ENCODE data around the gene PGLYRP2. TPM values are rescaled to one million over a fixed set of nuclear protein-coding genes. Genes with fewer than 3 reads are reported as not detected.
"Not testable (repeated sequence)": the region's sequence is repeated elsewhere in the genome, so short reads cannot be mapped to it uniquely, and the experiment has no call there.

The PGLYRP2 gene, protein sequence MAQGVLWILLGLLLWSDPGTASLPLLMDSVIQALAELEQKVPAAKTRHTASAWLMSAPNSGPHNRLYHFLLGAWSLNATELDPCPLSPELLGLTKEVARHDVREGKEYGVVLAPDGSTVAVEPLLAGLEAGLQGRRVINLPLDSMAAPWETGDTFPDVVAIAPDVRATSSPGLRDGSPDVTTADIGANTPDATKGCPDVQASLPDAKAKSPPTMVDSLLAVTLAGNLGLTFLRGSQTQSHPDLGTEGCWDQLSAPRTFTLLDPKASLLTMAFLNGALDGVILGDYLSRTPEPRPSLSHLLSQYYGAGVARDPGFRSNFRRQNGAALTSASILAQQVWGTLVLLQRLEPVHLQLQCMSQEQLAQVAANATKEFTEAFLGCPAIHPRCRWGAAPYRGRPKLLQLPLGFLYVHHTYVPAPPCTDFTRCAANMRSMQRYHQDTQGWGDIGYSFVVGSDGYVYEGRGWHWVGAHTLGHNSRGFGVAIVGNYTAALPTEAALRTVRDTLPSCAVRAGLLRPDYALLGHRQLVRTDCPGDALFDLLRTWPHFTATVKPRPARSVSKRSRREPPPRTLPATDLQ
- total RNA-seq = under 1 TPM in 1 of 2 donors, not detected in 1; 0.21 TPM

DNA sequence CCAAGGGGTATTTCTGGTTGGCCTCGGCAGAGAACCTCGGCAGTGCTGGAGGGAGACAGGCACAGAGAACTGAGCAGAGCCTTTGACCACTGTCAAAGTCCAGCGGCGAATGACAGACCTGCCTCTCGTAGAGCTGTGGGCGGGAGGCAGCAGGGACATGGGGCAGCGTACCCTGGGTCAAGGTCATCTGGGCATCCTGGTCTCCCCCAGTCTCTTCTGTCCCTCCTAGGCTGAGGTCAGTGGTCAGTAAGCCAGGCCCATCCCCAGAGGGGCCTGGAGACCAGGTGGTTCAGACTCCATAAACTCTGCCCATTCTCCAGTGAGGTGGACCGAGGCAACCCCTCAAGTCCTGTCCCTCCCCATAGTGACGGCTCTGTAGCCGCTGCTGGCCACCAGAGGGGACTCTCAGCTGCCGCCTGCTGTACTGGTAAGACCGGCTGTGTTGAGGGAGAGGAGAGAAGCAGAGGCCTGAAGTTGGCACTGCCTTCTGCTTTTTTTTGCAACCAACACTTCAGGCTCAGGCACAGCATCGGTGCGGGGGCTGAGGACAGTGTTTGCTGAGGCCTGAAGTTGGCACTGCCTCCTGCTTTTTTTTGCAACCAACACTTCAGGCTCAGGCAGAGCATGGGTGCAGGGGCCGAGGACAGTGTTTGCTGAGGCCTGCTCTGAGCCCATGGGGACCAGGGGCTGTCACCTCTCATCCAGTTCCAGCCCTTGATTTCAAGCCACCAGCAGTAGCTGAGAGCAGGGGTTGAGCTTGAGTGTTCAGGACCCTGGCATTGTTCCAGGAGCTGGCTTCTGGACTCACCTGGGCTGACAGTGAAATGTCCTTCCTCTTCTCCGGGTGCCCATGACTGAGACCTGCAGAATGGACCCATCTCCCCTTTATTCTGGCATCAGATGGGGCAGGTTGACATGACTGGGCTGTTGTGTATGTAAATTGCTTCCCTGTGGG lies at the start of gene PGLYRP2:
TSS of gene PGLYRP2 (minus strand) at position 111 of the 955 bp plus-strand sequence. CDS start 130 bp downstream, outside the sequence.
- ATAC-seq (replicated peaks in 1 of 2) = peak in 1 of 2 donors; percentile 50
- Mint-ChIP-seq H3K4me1 (ENCODE audit: low read depth) (peaks cover 39% of the 10 kb centered on the region), H3K27ac (no peak within 1 kb of the TSS), H3K9me3 (no peaks in the 10 kb centered on the region), H3K36me3 (ENCODE audit: insufficient read depth in 2 of 2) (no peaks in the 10 kb centered on the region), H3K27me3 (ENCODE audit: low read depth) (no peaks in the 10 kb centered on the region), H3K4me3 (no peak within 1 kb of the TSS)
- DNase-seq = peak in 1 of 2 donors; percentile 19

DNA sequence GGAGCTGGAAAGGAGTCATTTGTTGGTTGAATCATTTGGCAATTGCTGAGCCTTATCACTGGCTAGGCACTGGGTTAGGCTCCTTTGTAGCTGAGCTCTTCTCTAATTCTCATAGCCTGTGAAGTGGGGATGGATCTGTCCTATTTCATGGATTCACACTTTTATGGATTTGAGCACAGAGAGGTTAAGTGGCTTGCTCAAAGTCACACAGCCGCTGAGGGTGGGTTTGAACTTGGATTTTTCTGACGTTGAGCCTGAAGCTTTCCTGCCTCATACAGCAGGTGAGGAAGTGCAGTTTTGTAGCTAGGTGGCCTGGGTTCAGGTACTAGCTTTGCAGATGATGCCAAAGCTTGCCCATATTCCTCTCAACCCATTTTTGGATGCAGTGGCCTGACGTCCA lies 48.4 kb upstream of the PGLYRP2 start:
- no peak for ATAC-seq (replicated peaks in 1 of 2)
- Mint-ChIP-seq H3K27me3 (ENCODE audit: low read depth) (no peaks in the 10 kb centered on the region), H3K4me1 (ENCODE audit: low read depth) (peaks cover 9% of the 10 kb centered on the region), H3K9me3 (peaks cover 5% of the 10 kb centered on the region in 2 donors), H3K4me3 (no peak overlapping the region), H3K36me3 (ENCODE audit: insufficient read depth in 2 of 2) (peaks cover 3 to 4% of the 10 kb centered on the region in 2 donors), H3K27ac (no peak overlapping the region)
- no peak for DNase-seq

DNA sequence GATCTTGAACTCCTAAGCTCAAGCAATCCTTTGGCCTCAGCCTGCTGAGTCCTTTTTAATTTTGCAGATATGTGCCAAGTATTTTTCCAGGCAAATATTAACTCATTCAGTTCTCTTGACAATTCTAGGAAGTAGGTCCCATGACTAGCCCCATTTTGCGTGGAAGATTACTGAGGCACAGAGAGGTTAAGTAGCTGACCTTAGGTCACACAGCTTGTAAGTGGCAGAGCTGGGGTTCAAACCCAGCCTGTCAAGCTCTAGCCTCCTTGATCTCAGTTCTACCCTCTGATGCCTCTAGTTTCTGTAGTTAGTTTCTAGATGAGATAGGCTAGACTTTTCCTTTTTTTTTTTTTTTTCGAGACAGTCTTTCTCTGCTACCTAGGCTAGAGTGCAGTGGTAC lies 47.1 kb upstream of the PGLYRP2 start:
- H3K27me3 Mint-ChIP-seq (ENCODE audit: low read depth) = no peaks in the 10 kb centered on the region
- no peak for ATAC-seq (replicated peaks in 1 of 2)
- peaks cover 5% of the 10 kb centered on the region in 2 donors for H3K9me3 Mint-ChIP-seq
- H3K27ac Mint-ChIP-seq = no peak overlapping the region
- no peaks in the 10 kb centered on the region for H3K4me1 Mint-ChIP-seq (ENCODE audit: low read depth)
- no peak for DNase-seq
- peaks cover 3 to 4% of the 10 kb centered on the region in 2 donors for H3K36me3 Mint-ChIP-seq (ENCODE audit: insufficient read depth in 2 of 2)
- H3K4me3 Mint-ChIP-seq = no peak overlapping the region

DNA sequence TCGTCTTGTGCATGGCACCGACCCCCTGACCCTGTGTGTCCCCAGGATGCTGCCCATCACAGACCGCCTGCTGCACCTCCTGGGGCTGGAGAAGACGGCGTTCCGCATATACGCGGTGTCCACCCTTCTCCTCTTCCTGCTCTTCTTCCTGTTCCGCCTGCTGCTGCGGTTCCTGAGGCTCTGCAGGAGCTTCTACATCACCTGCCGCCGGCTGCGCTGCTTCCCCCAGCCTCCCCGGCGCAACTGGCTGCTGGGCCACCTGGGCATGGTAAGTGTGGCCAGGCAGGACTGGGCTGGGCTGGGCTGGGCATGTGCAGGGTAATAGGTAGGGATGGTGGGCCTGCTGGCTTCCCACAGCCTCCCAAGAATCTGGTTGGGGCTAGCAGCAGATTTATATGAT lies 46.0 kb upstream of the PGLYRP2 start:
- Mint-ChIP-seq H3K36me3 (ENCODE audit: insufficient read depth in 2 of 2) (peaks cover under 1 to 1% of the 10 kb centered on the region in 2 donors), H3K4me1 (ENCODE audit: low read depth) (no peaks in the 10 kb centered on the region), H3K4me3 (no peak overlapping the region), H3K27me3 (ENCODE audit: low read depth) (no peaks in the 10 kb centered on the region), H3K27ac (no peak overlapping the region), H3K9me3 (peaks cover 3% of the 10 kb centered on the region in 2 donors)
- ATAC-seq (replicated peaks in 1 of 2) = no peak
- DNase-seq = no peak

DNA sequence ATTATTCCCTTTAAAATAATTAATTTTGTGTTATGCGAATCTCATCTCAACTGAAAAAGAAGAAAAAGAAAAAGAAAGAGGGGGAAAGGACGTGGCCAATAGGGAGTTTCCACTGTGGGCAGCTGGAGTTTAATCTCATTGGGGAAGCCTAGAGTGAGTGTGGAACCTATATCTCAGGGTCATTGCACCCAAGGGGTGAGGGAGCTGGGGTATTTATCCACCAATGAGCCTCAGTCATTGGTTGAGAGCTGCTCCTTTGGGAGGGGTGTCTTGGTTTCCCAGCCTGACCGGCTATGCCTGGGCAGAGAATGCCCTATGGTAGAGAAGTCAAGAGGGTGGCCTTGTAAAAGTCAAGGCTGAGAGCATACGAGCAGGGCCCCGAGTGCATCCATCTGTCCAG lies 45.5 kb upstream of the PGLYRP2 start:
- H3K9me3 Mint-ChIP-seq = peaks cover 1 to 2% of the 10 kb centered on the region in 2 donors
- no peaks in the 10 kb centered on the region for H3K4me1 Mint-ChIP-seq (ENCODE audit: low read depth)
- no peak overlapping the region for H3K4me3 Mint-ChIP-seq
- ATAC-seq (replicated peaks in 1 of 2) = no peak
- no peaks in the 10 kb centered on the region for H3K36me3 Mint-ChIP-seq (ENCODE audit: insufficient read depth in 2 of 2)
- no peaks in the 10 kb centered on the region for H3K27me3 Mint-ChIP-seq (ENCODE audit: low read depth)
- H3K27ac Mint-ChIP-seq = no peak overlapping the region
- no peak for DNase-seq

DNA sequence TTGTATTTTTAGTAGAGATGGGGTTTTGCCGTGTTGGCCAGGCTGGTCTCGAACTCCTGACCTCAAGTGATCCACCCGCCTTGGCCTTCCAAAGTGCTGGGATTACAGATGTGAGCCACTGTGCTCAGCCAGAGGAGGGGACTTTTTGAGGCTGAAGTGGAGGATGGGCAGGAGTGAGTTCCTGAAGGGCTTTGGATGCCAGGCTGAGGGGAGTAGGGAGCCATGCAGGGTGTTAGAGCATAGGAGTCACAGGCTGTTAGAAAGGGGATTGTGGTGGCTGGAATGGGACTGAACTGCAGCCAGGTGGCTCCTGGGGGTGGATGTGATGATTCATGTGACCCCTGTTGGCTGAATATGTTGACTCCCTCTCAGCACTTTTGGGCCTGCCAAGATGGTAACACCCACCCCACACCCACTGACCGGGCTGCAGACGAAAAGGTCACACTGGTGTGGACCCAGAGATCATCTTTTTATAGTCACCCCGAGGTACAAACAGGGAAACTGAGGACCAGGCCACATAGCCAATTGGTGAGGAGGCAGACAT lies 40.2 kb upstream of the PGLYRP2 start:
- H3K4me1 Mint-ChIP-seq (ENCODE audit: low read depth) = peaks cover 9% of the 10 kb centered on the region
- no peak overlapping the region for H3K27ac Mint-ChIP-seq
- no peaks in the 10 kb centered on the region for H3K27me3 Mint-ChIP-seq (ENCODE audit: low read depth)
- ATAC-seq (replicated peaks in 1 of 2) = no peak
- H3K4me3 Mint-ChIP-seq = no peak overlapping the region
- peaks cover 4 to 7% of the 10 kb centered on the region in 2 donors for H3K9me3 Mint-ChIP-seq
- no peak for DNase-seq
- peaks cover 4 to 10% of the 10 kb centered on the region in 2 donors for H3K36me3 Mint-ChIP-seq (ENCODE audit: insufficient read depth in 2 of 2)

DNA sequence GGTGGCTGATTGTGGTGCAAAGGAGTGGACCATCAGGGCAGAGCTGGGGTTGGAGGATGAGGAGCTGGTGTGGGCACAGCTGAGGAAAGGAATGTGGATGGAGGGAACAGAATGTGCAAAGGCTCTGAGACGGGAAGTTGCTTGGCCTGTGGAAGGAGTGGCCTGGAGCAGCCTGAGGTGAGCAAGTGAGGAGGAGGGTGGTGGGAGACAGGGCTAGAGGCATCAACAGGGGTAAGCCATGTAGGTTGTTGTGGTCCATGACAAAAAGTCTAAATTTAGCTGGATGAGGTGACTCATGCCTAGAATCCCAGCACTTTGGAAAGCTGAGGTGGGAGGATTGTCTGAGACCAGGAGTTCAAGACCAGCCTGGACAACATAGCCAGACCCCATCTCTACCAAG lies 38.5 kb upstream of the PGLYRP2 start:
- peaks cover 4 to 7% of the 10 kb centered on the region in 2 donors for H3K9me3 Mint-ChIP-seq

DNA sequence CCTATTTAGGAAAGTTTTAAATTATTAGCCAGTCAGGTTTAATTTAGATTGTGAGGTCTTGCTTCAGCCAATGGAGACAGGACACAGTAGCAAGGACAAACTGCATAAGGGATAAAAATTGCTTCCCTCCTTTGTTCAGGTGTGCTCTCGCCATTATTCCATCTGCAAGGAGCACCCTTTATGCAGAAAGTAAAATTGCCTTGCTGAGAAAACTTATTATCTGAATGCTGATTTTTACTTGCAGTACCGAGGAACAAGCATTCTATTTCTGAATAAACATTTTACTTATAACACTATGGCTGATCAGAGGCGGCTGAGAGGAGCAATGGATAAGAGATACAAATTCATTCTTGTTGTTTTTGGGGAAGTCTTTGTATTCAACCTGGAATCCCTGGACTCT lies 37.1 kb upstream of the PGLYRP2 start:
- H3K9me3 Mint-ChIP-seq = peaks cover 4 to 7% of the 10 kb centered on the region in 2 donors
- ATAC-seq (replicated peaks in 1 of 2) (no peak), DNase-seq (no peak)
- no peaks in the 10 kb centered on the region for H3K27me3 Mint-ChIP-seq (ENCODE audit: low read depth)
- no peak overlapping the region for H3K4me3 Mint-ChIP-seq
- peaks cover 14% of the 10 kb centered on the region for H3K4me1 Mint-ChIP-seq (ENCODE audit: low read depth)
- no peak overlapping the region for H3K27ac Mint-ChIP-seq
- peaks cover 4 to 10% of the 10 kb centered on the region in 2 donors for H3K36me3 Mint-ChIP-seq (ENCODE audit: insufficient read depth in 2 of 2)

More for the DNA sequence above, 38.5 kb upstream of the PGLYRP2 start:
- Mint-ChIP-seq H3K27ac (no peak overlapping the region), H3K4me1 (ENCODE audit: low read depth) (peaks cover 14% of the 10 kb centered on the region), H3K36me3 (ENCODE audit: insufficient read depth in 2 of 2) (peaks cover 4 to 10% of the 10 kb centered on the region in 2 donors), H3K4me3 (no peak overlapping the region), H3K27me3 (ENCODE audit: low read depth) (no peaks in the 10 kb centered on the region)
- DNase-seq (no peak), ATAC-seq (replicated peaks in 1 of 2) (no peak)

DNA sequence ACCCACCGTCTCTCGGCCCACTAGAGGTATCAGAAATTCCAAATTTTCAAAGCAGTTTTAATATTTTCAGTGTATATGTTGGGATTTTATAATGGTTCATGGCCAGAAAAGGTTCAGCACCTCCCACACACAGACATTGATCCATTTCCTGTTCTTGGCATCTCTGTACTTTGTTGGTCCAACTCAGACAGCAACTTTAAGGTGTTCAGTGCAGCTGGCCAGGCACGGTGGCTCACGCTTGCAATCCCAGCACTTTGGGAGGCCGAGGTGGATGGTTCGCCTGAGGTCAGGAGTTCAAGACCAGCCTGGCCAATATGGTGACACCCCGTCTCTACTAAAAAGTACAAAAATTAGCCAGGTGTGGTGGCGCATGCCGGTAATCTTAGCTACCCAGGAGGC lies 35.9 kb upstream of the PGLYRP2 start:
- ATAC-seq (replicated peaks in 1 of 2); H3K9me3 Mint-ChIP-seq; H3K27me3 Mint-ChIP-seq (ENCODE audit: low read depth): not testable (repeated sequence)
- Mint-ChIP-seq H3K27ac (peak overlapping the region; percentile 90), H3K4me3 (peak overlapping the region; percentile 56 to 80), H3K4me1 (ENCODE audit: low read depth) (peaks cover 14% of the 10 kb centered on the region), H3K36me3 (ENCODE audit: insufficient read depth in 2 of 2) (peaks cover 4 to 10% of the 10 kb centered on the region in 2 donors)
- peak in 1 of 2 donors; percentile 6 for DNase-seq

DNA sequence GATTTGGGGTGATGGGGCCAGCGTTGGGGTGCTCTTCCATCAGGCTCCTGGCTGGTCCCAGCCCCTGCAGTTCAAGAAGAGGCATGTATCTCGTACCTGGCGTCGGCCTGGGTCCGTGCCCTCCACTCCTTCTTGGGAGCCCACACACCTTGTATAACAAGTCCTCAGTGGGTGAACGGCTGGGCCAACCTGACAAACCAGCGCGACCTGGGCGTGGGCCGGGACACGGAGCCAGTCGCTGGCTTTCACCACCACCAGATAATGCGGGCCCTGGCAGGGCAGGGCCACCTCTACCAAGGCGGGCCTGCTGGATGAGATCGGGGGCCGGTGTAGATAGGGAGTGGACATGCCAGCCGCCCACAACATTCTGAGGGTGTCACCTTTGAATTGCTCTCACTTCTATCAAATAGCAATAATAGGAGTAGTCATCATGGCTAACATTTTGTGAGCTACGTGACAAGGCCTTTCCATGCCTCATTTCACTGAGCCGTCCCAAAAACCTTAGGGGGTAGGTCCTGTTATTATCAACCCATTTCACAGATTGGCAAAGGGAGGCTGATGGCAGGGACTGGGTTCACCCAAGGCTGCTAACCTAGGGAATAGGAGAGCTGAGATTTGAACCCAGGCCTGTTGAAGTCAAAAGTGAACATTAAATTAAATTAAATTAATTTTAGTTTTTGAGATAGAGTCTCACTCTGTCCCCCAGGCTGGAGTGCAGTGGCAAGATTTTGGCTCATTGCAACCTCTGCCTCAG lies 32.5 kb upstream of the PGLYRP2 start:
- H3K27ac Mint-ChIP-seq = no peak overlapping the region
- H3K4me1 Mint-ChIP-seq (ENCODE audit: low read depth) = peaks cover 28% of the 10 kb centered on the region
- H3K9me3 Mint-ChIP-seq = peaks cover 2 to 3% of the 10 kb centered on the region in 2 donors
- no peak overlapping the region for H3K4me3 Mint-ChIP-seq
- H3K36me3 Mint-ChIP-seq (ENCODE audit: insufficient read depth in 2 of 2) = peaks cover 0 to 6% of the 10 kb centered on the region in 2 donors
- ATAC-seq (replicated peaks in 1 of 2) (no peak), DNase-seq (no peak)
- peaks cover 27% of the 10 kb centered on the region for H3K27me3 Mint-ChIP-seq (ENCODE audit: low read depth)

DNA sequence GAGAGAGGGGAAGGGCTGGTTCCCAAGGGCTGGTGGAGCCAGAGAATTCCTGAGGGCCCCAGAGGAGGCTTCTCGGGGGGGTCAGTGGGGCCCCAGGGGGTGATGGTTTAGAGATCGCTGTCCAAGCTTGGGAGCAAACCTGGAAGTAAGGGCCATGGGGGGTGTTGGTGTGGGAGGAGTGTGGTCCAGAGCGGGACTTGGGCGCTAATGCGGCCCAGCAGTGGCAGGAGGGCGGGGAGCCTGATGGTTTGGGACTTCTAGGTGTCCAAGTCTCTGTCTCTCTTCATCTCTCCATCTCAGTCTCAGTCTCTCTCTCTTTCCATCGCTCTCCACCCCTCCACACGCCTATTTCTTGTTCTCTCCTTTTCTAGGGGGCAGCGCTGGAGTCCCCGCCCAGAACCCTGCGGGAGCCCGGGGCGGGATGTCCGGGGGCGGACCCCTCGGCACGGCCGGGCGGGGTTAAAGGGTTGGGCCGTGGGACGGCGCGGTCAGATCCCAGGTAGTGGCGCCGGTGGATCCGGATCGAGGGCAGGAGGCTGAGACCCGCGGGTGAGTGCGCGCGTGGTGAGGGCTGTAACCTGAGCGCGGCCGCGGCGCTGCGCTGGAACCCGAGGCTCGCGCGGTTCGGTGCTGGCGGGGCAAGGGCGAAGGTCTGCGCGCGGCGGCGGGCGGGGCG lies 28.9 kb upstream of the PGLYRP2 start, which contains the start of gene CYP4F22:
TSS of gene CYP4F22 (plus strand) at position 491 of the 676 bp plus-strand sequence. CDS start 16,812 bp downstream, outside the sequence.
- Mint-ChIP-seq H3K4me1 (ENCODE audit: low read depth) (peaks cover 14% of the 10 kb centered on the region), H3K27ac (no peak within 1 kb of the TSS), H3K36me3 (ENCODE audit: insufficient read depth in 2 of 2) (peaks cover 0 to 2% of the 10 kb centered on the region in 2 donors), H3K4me3 (peak within 1 kb of the TSS; percentile 87 to 89), H3K9me3 (no peaks in the 10 kb centered on the region), H3K27me3 (ENCODE audit: low read depth) (peaks cover 27% of the 10 kb centered on the region)
- DNase-seq = peak; percentile 33 to 34
- peak; percentile 60 to 78 for ATAC-seq (replicated peaks in 1 of 2)

Measured in activated T-cell treated with anti-CD3 and anti-CD28 coated beads, Interleukin-2, amount 50 U/mL, for 72 hours (primary cell).